Hematopoietic multipotent progenitor cell treated with erythropoietin and hydrocortisone succinate and interleukin-3 and kit ligand, for 8 days (in vitro differentiated cells): ENCODE measurements around the gene MED13L.

Experiments used
- DNase-seq: peaks from one replicate; pipeline ENCODE4 v3.0.0-alpha.2; 2015

MED13L gene

DNA sequence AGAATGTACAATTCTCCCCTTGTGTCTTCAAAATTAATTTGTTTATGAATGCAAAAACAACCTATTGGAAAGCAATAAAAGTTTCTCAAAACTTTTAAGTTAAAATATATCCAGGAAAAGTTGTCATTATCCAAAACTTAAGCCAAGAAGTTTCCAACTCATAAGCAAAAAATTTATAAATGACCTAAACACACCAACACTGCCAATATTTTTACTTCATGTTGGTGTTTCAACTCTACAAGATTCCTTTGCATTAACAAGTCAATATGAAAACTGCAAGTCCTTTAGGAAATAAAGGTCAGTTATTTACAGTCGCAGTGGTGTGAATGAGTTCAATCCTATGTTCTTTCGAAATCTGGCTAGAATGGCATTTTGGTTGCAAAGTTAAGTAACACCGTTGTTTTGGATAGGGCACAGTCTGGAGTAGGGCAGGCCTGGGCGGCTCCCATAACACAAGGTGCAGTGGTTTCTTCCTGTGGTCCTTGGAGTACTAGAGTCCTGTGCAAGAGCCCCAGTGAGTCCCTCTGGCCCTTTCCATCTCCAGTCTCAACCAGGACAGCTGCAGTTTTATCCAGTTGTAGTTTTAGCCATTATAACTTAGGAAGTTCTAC, 151.4 kb downstream of the MED13L start:
- no peak for DNase-seq

DNA sequence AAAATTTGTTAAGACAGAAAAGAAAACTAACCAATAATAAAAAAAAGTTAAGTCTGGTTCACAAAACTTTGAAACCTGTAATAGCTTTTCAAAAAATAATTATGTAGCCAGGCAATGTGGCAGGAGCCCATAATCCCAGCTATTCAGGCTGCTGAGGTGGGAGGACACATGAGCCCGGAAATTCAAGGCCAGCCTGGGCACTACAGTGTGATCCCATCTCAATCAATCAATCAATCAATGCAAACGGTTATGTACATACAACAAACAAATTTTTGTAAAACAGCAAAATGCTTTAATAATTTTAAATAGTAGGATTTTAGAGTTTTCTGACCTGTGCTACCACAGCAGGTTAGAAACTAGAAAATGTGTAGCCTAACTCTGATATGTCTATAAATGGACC, 152.4 kb downstream of the MED13L start:
- no peak for DNase-seq

DNA sequence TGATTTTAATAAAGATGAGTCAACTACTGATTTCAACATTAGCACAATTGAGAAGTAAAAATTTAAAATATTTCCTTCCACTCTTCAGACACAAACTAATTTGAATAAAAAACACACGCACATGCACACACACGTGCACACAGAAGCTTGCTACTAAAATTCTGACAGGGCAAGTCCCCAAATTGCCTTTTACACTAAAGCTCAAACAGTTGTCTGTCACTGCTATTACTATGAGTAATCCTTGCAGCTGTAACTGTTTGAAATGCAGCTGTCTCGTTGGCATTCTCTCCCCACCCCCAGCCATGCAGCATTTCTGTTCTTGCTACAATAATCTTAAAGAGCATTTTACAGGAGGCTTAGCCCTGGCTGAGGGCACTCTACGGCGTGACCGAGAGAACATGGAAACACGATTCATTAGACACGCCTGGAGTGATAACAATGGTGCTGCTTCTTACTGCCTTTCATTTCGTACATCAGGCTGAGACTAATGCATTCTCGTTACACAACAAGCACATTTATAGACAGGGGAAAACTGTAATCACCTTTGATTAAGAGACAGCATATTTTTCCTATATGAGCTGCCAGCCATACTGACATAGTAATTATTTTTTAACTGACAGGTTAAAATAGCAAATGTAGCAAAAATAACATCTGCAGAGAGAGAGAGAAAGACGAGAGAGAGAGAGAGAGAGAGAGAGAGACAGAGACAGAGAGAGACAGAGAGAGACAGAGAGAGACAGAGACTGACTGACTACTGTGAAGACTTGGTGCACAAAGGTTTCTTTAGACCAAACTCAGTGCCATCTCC, 153.8 kb downstream of the MED13L start:
- peak; percentile 39 for DNase-seq

DNA sequence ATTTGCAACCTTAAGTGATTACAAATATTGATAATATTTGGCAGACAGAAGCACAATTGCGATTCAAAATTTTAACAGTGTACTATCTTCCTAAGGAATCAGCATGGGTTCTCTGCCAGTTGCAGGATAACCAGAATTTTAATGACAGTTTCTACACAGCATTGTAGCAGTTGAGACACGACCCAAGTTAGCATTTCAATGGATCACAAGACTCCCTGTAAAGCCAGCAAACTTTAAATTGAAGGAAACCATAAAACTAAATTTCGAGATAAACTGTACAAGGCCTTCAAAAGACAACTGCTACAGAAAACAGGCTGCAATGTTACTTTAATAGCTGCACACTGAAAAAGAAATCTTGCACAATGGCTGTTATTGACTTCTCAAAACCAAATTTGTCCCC, 154.9 kb downstream of the MED13L start:
- DNase-seq: no peak

DNA sequence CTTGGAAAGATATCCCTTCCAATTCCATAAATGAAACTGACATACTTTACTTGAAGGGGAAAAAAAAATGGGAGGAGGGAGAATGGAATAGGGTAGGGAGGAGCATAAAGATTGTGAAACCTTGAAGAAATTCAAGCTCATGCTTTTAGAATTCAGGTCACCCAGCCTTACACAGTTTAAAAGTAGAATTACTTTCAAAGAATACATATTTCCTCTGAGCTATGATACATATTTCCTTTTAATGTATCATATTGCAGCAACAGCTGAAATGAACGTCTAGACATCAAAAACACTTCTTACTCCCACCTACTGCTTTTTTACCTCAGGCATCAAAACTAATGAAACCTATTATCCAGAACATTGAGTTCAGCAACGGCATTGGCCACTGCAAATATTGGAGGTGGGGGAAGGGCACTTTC, 156.0 kb downstream of the MED13L start:
- no peak for DNase-seq

DNA sequence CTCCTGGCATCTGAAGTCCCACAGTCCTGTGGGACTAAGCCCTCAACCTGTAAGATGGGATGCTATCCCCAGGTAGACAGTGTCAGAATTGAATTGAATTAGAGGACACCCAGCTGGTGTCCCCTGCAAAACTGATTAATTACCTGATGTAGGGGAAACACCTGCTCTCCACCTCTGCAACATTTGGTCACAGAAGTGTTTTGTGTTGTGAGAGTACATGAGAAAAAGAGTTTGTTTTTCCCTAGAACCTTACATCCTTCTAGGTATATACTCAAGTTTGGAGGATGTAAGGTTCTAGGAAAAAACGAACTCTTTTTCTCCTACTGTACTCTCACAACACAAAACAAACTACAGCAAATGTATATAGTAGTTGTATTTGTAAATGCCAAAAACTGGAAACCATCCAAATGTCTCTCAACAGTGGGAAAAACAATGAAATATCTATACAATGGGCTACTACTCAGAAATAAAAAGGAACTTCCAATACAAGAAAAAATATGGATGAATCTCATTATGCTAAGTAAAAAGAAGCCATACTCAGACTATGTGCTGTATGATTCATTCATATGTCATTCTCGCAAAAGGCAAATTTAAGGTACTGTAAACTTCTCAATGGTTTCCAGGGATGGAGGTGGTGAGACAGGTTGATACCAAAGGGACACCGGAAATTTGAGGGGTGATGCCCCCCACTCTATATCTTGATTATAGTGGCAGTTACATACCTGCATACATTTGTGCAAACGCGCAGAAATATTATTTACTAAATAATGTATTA, 160.7 kb downstream of the MED13L start:
- DNase-seq: no peak

DNA sequence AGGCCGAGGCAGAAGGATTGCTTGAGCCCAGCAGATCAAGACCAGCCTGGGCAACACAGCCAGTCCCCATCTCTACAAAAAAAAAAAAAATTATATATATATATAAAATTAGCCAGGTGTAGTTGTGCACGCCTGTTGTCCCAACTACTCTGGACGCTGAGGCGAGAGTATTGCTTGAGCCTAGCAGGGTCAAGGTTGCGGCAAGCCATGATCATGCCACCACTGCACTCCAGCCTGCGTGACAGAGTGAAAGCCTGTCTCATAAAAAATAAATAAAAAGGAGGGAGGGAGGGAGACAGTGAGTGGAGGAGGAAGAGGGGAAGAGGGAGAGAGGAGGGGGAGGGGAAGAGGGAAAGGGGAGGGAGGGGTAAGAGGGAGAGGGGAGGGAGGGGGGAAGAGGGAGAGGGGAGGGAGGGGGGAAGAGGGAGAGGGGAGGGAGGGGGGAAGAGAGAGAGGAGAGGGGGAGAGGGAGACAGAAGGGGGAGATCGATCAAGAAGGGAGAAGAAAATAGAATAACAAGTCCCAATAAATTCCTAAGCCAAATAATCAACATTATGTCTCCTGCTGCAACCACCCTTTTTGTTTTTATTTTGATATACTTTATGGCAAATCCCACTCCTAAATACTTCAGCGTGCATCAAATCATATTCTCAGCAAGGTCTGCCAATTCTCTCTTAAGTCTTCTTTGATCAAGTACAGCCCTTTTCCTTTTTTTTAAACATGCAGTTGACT, 163.9 kb downstream of the MED13L start:
- DNase-seq: no peak

DNA sequence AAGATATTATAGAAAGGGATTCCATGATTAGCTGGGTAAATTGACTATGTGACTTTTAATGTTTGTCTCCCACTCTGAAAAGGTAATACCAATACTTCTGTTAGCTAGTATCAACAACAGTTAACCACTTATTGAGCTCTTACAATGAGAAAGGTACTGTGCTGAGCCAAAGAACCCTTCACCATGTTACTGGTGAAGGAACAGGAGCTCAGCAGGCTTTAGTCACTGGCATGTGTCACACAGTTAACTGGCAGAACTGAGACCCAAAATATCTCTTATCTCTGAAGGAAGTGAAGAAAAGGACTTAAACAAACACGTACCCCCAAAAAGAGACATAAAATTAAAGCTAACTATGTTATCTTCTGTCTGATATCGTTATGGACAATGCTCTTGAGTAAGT, 170.6 kb downstream of the MED13L start:
- DNase-seq: peak; percentile 29

DNA sequence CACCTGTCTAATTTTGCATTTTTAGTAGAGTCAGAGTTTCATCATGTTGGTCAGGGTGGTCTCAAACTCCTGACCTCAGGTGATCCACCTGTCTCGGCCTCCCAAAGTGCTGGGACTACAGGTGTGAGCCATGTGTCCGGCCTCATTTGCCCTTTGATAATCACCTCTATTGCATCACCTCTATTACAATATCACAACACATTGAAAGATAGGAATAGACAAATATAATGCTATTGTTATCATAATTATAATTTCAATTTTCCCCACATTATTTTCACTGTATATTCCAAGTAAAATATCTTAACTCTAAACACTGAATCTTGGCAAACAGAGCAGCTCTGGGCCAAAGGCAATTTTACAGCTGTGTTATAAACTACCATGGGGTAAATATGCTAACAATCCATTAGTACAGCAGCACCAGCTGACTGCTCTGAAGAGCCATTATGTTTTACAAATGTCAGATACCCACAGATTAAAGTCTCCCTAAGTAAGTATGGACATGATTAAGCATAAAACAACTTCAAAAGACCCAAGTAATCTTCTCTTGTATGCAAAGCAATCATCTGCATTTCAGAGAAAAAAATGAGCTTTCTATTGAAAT, 173.2 kb downstream of the MED13L start:
- DNase-seq: no peak

DNA sequence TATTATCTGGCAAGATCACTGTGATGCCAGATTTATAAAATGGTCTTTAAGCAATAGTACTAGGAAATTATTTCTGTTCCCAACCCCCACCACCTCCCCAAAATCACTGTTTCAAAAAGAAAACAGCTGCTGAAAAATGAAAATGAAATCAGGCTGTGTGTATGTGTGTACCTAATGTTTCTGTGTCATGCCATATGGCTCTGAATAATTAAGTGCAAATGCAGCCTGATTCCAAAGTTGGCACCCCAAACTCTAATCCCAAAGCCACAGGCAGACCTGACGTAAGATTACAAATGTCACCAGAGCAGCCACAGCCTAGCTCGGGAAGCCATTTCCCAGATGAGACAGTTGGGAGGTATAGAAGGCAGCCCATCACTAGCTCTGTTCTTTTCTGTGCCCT, 175.5 kb downstream of the MED13L start:
- no peak for DNase-seq

DNA sequence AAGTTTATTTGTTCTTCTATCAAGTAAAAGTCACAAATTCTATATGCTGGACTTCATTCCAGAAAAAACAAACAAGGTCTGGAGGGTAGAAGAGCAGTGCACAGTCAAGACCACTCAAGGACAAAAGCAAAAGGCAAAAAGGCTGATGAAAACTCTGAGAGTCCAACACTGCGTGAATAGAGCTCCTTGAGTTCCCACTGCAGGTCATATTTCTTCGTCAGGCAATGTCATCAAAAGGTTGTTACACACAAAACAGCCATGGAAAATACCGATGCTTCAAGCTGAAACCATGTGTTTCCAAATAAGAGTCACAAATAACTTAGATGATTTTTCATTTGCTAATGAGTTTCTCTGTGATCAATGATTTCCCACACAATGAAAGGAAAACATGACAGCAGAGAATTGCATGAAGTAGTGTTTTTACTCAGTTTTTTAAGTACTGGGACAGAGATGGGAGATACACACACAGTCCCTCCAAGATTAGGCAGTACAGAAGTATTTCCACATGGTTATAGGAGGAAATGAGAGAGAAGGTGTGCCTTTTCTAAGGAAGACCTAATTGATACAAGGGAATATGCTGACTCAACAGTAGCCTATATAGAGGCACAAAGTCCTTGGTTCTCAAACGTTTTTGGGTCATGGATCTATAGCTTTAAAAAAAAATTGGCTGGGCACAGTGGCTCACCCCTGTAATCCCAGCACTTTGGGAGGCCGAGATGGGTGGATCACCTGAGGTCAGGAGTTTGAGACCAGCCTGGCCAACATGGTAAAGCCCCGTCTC, 177.7 kb downstream of the MED13L start:
- no peak for DNase-seq

DNA sequence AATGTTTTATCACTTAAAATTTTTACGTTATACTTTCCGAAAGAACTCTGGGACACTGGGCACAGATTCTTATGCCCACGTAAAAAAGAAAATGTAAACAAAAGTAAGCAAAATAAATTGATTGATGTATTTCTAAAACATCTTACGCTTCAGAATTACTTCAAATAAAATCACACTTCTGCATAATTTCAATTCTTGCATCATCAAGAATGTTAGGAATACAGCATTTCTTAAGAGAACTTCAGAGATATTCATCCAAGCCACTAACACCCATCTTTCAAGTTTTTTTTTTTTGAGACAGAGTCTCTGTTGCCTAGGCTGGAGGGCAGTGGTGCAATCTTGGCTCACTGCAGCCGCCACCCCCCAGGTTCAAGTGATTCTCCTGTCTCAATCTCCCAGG, 180.6 kb downstream of the MED13L start:
- no peak for DNase-seq

DNA sequence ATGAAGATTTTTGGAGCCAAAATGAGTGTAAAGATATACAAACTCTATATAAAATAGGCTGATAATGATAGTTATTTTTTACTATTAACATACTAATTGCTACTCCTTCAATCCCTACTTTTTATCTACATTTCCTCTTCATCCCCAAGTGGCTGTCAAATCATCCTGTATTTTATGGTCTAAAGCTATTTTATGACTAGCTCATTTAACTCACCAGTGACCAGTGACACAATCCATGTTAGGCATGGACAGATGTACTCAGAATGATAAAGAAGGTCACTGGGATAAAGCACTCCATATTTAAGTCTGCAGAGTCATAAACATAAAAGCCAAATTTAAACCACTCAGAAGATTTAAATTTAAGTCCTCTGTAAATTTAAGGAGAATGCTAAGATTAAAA, 183.0 kb downstream of the MED13L start:
- DNase-seq: peak; percentile 24

DNA sequence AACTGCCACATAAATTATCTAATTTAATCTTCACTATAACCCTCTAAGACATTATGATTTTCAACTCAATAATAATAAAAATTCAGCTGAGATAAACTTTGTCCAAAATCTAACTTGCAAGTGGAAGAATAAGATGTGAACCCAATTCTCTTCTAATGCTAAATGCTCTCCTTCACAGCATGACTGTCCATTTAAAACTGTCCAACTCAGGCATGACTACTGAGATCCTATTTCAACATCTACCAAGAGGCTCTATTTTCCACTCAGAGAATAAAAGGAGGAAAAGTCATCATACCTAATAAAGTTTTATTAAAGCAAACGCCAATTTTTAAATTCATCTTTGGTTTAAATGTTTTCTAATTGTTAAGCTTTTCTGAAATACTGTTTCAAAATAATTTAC, 183.6 kb downstream of the MED13L start:
- DNase-seq: no peak

DNA sequence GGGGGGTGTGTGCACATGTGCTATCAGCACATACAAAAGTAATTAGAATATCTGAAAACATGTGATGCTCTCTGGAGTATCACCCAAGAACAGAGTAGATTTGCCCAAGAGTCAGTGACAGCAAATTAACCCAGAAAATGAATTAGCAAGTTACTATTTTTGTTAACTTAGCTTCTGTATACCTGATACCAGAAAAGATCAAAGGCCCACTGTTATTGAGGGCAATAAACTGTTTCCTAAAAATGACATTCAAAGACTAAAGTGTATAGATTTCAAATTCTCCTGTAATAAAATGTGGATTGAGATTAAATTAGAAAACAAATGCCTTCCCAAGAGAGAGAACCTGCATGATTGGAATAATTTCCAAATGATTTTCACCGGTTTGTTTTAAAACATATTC, 184.7 kb downstream of the MED13L start:
- no peak for DNase-seq

DNA sequence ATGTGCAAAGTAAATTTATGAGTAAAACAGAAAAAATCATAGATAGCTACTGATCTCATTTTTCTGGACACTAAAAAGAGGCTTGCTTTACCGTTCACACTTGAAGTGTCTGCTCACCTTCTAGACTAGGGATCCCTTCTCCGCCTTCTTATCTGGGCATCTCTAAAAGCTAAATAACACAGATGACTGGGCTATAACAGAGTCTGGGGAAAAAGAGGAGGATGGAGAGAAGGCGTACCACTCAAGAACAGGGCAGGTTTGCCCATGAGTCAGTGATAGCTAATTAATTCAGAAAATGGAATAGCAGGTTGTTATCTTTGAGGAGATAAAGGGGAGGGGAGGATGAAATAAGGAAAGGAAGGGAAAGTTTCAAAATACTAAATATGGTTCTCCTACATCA, 185.3 kb downstream of the MED13L start:
- no peak for DNase-seq

DNA sequence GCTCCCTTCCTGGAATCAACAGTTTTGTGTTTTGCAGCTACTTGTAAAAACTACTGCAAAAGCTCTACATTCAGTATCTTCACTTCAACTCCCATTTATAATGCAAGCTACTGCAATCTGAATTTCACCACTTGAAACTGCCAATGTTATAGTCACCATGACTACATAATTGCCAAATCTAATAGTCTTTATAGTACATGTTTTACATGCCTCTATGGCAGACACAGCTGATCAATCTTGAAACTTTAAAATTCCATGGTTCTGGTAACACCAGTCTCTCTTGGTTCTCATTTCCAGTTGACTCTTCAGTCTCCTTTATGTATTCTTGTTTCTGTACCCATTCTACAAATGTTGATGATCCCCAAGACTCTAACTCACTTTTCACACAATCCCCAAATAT, 185.9 kb downstream of the MED13L start:
- no peak for DNase-seq

DNA sequence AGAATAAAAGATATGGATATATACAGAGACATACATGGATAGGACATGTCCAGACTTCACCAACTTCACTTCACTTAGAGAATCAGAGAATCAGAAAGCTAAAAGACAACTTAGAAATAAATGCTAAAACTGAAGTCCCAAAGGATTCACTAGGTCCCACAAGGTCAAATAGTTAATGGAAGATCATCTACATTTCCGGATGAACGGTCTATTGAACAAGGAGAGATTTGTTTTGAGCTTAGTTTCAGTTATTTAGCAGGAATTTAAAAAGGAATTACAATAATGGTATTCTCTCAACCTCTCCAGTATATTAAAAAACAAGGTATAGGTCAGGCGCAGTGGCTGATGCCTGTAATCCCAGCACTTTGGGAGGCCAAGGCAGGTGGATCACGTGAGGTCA, 187.0 kb downstream of the MED13L start:
- no peak for DNase-seq

DNA sequence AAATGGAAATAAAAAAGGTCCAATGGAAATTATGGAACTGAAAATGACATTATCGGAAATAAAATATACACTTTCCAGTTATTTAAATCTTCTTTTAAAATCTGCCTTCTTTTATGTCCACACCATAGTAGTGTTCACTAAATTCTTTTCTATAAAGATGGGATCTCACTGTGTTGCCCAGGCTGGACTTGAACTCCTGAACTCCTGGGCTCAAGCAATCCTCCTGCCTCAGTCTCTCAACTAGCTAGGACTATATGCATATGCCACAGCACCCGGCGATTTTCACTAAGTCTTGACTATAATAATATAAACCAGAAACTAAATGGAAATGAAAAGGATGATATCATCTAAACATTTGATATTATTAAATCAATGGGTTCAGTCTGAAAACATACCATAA, 188.4 kb downstream of the MED13L start:
- no peak for DNase-seq

DNA sequence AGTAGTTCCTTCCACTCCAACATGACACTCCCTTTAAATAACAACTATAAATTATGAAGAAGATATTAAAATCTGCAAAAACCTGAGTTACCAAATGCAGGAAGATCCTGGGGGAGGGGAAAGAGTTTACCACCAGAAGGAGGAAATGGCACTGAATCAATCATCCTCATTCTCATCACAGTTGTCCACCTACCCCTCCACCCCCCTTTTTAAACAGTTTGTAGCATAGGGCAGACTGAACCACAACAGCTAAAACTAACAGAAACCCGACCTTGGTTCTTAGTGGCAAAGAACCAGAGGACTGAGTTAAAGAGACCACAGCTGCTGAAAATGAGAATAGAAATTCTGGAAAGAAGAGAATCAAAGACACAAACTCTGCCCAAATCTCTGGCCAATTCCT, 189.5 kb downstream of the MED13L start:
- no peak for DNase-seq

DNA sequence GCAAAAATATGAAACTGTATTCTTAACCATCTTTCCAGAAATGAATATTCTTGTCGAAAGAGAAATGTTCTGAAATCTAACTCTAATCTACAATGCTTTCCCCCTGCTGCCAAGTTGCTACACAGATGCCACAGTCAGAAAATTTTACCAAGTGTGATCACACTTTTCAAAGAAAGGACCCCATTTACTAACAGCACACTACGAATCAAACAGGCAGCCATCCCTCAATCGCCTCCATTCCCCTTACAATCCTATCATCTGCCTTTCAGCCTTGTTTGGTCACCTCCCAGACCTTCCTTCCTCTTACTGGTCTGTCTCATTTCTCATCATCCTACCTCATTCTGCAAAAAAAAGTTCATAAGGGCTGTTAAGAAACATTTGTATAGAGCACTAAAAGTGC, 190.1 kb downstream of the MED13L start:
- no peak for DNase-seq

DNA sequence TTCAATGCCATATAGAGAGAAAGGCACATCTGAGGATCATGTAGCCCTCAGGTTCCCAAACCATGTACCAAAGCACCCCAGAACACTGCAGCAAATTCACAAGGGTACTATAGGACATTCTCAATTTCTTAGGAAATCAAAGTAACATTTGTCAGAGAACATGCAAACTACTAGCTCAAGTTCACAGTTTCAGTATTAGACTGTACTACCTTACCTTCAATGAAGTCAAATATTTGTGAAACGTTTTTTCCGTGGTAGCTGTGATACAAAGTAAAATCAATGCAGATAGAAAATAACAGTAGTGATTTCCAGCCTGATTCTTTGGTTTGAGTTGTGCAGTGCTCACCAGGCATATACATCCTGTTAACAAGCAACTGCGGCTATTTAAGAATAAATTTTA, 197.1 kb downstream of the MED13L start:
- DNase-seq: no peak
